DOHH2 (cell line): ENCODE results near the gene EIF5A.

Experiments used
- EZH2phosphoT487 ChIP-seq: fragments of 200-600 bp; sonication (generic); IDR thresholded peaks from 2 replicates; pipeline ENCODE4 v1.6.1; 2017; ENCODE audit warnings: borderline replicate concordance, mild to moderate bottlenecking, antibody characterized with exemption, low read length, moderate library complexity, mixed read lengths
- TF ChIP-seq, protein P1 (sequence below): fragments of 200-600 bp; sonication (generic); IDR thresholded peaks from one replicate; pipeline ENCODE4 v1.5.1; 2014; ENCODE audit warnings: antibody characterized with exemption, mild to moderate bottlenecking, low read depth, low read length; ENCODE audit not compliant: poor library complexity, severe bottlenecking

DNA sequence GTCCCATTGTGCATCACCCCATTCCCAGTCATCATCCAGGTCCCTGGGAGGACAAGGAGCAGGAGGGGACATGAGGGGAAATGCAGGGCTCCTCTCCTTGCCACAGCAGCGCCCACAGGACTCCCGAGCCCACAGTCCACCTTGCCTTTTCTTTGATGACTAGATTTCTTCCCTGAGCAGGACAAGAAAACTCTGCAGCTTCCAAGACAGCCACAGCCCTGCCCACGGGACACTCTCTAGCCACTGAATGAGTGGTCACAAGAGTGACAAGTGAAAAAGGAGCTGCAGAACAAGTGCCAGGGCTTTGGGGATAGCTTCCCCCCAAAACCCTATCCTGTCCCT is 17.0 kb downstream of the EIF5A start:
- TF ChIP-seq, protein P1, sequence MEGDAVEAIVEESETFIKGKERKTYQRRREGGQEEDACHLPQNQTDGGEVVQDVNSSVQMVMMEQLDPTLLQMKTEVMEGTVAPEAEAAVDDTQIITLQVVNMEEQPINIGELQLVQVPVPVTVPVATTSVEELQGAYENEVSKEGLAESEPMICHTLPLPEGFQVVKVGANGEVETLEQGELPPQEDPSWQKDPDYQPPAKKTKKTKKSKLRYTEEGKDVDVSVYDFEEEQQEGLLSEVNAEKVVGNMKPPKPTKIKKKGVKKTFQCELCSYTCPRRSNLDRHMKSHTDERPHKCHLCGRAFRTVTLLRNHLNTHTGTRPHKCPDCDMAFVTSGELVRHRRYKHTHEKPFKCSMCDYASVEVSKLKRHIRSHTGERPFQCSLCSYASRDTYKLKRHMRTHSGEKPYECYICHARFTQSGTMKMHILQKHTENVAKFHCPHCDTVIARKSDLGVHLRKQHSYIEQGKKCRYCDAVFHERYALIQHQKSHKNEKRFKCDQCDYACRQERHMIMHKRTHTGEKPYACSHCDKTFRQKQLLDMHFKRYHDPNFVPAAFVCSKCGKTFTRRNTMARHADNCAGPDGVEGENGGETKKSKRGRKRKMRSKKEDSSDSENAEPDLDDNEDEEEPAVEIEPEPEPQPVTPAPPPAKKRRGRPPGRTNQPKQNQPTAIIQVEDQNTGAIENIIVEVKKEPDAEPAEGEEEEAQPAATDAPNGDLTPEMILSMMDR, result peak; percentile 33
- TF ChIP-seq EZH2phosphoT487, result no peak
